GM18526 (cell line): Measurements from ENCODE around the gene ATP6AP1.

ENCODE experiments used
- POLR2A ChIP-seq: IDR thresholded peaks from 3 replicates; pipeline ENCODE4 v1.6.1; 2011; ENCODE audit not compliant: insufficient read length; ENCODE audit errors: extremely low read depth

ATP6AP1 gene

GRCh38 chrX:154484255-154485149 is 56.0 kb downstream of the ATP6AP1 start:
- no peak for TF ChIP-seq POLR2A

DNA sequence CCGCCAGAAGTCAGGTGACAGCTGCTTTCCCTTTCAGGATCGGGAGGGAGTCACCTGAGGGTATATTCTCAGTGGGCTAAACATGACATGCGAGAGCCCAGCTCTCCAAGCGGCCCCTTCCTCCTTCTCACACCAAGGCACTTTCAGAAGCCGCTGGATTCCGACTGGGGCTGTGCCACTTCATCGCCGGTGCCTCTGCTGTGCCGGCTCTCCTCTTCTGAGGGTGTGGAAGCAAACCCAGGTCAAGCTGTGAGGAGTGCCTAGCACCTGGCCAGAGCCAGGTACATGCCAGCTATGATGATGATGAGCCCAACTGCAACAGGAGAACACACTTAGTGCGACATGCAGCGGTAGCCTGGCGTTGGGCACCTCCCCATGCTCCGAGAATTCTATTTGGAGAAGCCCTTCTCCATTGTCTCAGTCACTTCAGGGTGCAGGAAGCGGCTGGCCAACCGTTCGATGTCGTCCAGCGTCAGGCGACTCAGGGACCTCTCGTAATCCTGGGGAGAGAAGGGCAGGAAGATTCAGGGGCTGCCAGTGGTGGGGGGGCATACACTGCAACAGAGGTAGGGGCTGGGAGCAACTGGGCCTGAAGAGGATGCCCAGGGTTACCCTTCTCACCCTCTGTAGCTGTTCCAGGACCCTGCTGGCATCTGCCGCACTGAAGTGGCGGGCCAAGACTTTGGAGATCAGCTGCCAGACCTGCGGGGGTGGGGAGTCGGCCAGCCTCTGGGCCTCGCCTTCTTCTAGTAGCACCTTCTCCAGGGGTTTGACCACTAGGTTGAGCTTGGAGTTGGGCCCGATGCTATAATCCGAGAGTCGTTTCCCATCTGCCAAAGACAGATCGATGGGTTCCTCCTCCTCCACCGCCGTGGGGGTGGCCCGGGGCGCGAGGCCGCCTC is 56.9 kb downstream of the ATP6AP1 start:
- TF ChIP-seq POLR2A, result no peak

DNA sequence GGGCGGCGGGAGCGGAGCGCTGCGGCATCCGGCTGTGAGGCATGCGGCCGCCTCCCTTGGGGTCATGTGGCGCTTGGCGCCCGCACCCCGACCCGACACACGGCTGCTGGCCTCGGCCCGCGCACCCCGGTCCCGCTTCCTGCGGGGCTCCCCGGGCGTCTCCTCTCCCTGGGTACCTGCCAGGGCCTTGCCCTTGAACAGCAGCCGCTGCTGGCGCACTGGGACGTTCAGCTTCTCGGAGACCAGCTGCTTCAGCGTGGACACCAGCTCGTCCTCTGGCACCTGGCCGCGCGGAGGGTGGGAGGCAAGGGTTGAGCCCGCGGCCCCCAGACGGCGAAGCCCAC is 57.5 kb downstream of the ATP6AP1 start:
- TF ChIP-seq POLR2A, result no peak
